Transverse colon (tissue), 4 donors: ENCODE data around the gene UNC13A. TPM values are rescaled to one million over a fixed set of nuclear protein-coding genes. Genes with fewer than 3 reads are reported as not detected.

Experiments used
- DNase-seq: peaks from one replicate; pipeline ENCODE4 v3.0.0-alpha.2; 2019
- H3K27ac ChIP-seq, 4 donors: fragments of 200-600 bp; sonication (generic); 2 replicates each; pipeline ENCODE4 v1.5.1; 2016 to 2018; ENCODE audit warnings: inconsistent platforms in 4 of 4
- H3K27me3 ChIP-seq: fragments of 200-600 bp; sonication (generic); 2 replicates; pipeline ENCODE4 v1.5.1; 2017; ENCODE audit warnings: inconsistent platforms
- H3K36me3 ChIP-seq, 4 donors: fragments of 200-600 bp; sonication (generic); 2 replicates each; pipeline ENCODE4 v1.5.1; 2017 to 2019; ENCODE audit warnings: inconsistent platforms in 4 of 4
- H3K4me1 ChIP-seq, 4 donors: fragments of 200-600 bp; sonication (generic); 2 replicates each; pipeline ENCODE4 v1.5.1; 2017 to 2020; ENCODE audit warnings: inconsistent platforms in 4 of 4
- H3K4me3 ChIP-seq, 4 donors: fragments of 200-600 bp; sonication (generic); 1 replicate in 1 of 4; 2 replicates in 3 of 4; pipeline versions ENCODE4 v1.5.1 to v1.6.1; 2017 to 2019; ENCODE audit warnings: inconsistent platforms in 4 of 4
- H3K9me3 ChIP-seq, 2 donors: fragments of 200-600 bp; sonication (generic); 2 replicates each; pipeline ENCODE4 v1.5.1; 2017 to 2019; ENCODE audit warnings: inconsistent platforms in 2 of 2
- EP300 ChIP-seq: sonication (generic); formaldehyde crosslinking; IDR thresholded peaks from one replicate; pipeline ENCODE4 v1.6.1; 2017; ENCODE audit warnings: antibody characterized with exemption, low read depth
- POLR2A ChIP-seq: fragments of 450-650 bp; IDR thresholded peaks from one replicate; pipeline ENCODE4 v1.6.1; 2016; ENCODE audit warnings: antibody characterized with exemption, mild to moderate bottlenecking, moderate library complexity
- POLR2AphosphoS5 ChIP-seq, 3 donors: sonication (generic); formaldehyde crosslinking; IDR thresholded peaks; one replicate each; pipeline ENCODE4 v1.6.1; 2016; ENCODE audit warnings: antibody characterized with exemption in 3 of 3
- WGBS, 2 donors: methylation state at CpG; one replicate each; pipeline ENCODE4 v1.1.5; 2018; ENCODE audit warnings: low coverage in 1 of 2; 5-methylcytosine and 5-hydroxymethylcytosine counted together
- in situ Hi-C, 4 donors: fragments of 200-750 bp; cut with MboI; loops; one replicate each; pipeline versions ENCODE4 v1.15.0 to v1.15.1; 2017; ENCODE audit warnings: low sequenced_read_pairs in 3 of 4, low pct_ligation_motif_present in 1 of 4, low pct_unique_long_range_greater_than_20kb in 1 of 4
- intact Hi-C: fragments of 100-400 bp; cut with DNase I; formaldehyde crosslinking; loops from one replicate; pipeline ENCODE4 v1.15.1; 2023; ENCODE audit warnings: low total_unique reads
- total RNA-seq, 4 donors: library from RNA; depleted of rRNA; stranded (reverse); fragments of >200 nt; gene quantifications; one replicate each; pipeline ENCODE4 v1.1.0, GENCODE V29; 2016
- TF ChIP-seq, protein P1 (sequence below), 5 experiments: fragments of 200-600 bp in 3 of 5; fragments of 450-650 bp in 2 of 5; sonication (generic) in 3 of 5; IDR thresholded peaks; 1 replicate in 2 of 5; 2 replicates in 3 of 5; pipeline ENCODE4 v1.5.1; 2016 to 2017; ENCODE audit warnings: antibody characterized with exemption in 5 of 5, inconsistent platforms in 3 of 5, mild to moderate bottlenecking in 2 of 5, moderate library complexity in 1 of 5

The UNC13A gene
- total RNA-seq, 4 donors from 2014 or later: under 0.01 to 1.9 (median 0.30) TPM

DNA sequence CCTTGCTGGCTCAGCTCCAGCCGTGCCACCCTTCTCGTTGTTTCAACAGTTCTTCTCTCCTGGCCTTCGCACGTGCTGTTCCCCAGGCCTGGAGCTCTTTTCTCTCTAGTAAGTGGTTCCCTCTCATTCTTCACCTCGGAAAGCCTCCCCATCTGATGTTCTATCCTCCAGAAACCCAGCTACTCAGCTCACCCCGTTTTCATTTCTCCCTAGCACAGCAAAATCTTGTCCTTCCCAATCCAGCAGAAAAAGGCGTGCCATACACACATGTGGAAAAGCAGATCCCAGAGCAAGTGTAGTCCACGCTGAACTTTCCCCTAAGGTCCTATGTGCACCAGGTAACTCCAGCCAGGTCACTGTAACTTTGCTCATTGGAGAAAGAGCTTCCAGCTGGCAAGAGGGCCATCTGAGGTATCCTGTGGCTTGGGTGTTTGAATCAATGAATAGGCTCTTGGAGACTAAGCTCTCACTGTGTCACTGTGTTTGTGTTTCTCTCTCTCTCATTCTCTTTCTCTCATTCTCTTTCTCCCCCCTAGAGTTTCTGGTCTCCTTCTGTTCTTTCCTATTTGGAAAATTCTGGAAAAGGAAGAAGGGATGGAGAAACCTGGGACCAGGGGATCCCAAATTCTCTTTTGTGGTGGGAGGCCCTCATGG, 83.7 kb downstream of the UNC13A start:
- DNase-seq: no peak
- Histone ChIP-seq H3K4me3 (no peak overlapping the region), H3K27me3 (peaks cover 60% of the 10 kb centered on the region), H3K4me1 (peaks cover 4 to 11% (median 9%) of the 10 kb centered on the region in 4 donors), H3K9me3 (no peaks in the 10 kb centered on the region), H3K27ac (no peak overlapping the region), H3K36me3 (no peaks in the 10 kb centered on the region)
- in situ Hi-C loops: no loop called here
- intact Hi-C loops: no loop called here
- TF ChIP-seq POLR2A (no peak), EP300 (no peak), POLR2AphosphoS5 (IDR thresholded peaks at IDR 0.05) (no peak)
- TF ChIP-seq, protein P1, sequence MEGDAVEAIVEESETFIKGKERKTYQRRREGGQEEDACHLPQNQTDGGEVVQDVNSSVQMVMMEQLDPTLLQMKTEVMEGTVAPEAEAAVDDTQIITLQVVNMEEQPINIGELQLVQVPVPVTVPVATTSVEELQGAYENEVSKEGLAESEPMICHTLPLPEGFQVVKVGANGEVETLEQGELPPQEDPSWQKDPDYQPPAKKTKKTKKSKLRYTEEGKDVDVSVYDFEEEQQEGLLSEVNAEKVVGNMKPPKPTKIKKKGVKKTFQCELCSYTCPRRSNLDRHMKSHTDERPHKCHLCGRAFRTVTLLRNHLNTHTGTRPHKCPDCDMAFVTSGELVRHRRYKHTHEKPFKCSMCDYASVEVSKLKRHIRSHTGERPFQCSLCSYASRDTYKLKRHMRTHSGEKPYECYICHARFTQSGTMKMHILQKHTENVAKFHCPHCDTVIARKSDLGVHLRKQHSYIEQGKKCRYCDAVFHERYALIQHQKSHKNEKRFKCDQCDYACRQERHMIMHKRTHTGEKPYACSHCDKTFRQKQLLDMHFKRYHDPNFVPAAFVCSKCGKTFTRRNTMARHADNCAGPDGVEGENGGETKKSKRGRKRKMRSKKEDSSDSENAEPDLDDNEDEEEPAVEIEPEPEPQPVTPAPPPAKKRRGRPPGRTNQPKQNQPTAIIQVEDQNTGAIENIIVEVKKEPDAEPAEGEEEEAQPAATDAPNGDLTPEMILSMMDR (IDR thresholded peaks at IDR 0.05): no peak
- 58 to 75% methylated on average over 7 to 8 of the region's 8 CpGs for WGBS, 2 donors

DNA sequence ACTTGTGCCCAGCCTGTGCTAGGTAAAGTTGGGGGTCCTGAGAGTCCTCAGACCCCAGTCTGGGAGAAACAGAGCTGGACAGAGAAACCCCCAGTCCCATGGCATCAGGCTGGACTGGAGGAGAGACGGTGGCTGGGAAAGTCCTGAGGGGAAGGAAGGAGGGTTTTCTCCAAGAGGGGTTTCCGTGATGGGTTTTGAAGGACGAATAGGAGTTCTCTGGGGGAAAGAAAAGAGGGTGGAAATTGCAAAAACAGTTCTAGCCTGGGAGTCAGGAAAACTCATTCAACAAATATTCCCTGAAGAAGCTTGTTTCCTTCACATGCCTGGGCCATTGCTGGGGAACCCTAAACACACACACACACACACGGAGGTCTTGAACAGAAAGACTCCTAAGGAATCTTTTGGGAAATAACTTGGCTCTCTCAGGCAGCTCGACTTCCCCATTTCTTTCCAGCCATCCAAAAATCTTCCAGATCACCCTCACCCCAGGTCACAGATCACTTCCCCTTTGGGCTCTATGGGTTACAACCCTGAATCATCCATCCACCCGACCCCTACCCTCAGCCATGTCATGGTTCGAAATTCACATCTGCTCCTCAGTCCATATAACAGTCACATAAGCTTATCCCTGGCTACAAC, 85.2 kb downstream of the UNC13A start:
- Histone ChIP-seq H3K36me3 (no peaks in the 10 kb centered on the region), H3K4me1 (peaks cover 4 to 11% (median 9%) of the 10 kb centered on the region in 4 donors), H3K4me3 (no peak overlapping the region), H3K27me3 (peaks cover 62% of the 10 kb centered on the region), H3K9me3 (no peaks in the 10 kb centered on the region), H3K27ac (no peak overlapping the region)
- WGBS, 2 donors: 66 to 78% methylated on average over 5 to 7 of the region's 7 CpGs
- no peak for DNase-seq
- intact Hi-C loops: no loop called here
- in situ Hi-C loops: no loop called here
- TF ChIP-seq POLR2A (no peak), EP300 (no peak), POLR2AphosphoS5 (IDR thresholded peaks at IDR 0.05) (no peak)
- TF ChIP-seq, protein P1 (IDR thresholded peaks at IDR 0.05): no peak

DNA sequence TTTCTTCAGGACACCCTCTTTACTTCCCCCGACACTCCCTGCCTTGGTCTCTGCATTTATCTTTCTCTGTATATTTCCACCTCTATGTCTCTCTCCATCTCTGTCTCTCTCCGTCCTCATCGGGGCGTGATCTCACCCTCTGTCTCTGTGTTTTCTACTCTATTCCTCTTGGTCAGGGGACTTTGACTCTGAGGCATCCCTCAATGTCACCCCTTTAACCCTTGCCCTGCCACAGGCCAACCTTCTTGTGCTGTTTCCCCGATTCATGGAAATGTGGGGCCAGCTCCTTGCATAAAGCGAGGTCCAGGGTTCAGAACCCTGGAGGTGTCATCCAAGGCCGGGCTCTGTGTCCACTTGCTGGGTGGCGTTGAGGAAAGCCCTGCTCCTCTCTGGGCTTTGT, 85.9 kb downstream of the UNC13A start:
- in situ Hi-C loops: no loop called here
- Histone ChIP-seq H3K4me3 (no peak overlapping the region), H3K36me3 (no peaks in the 10 kb centered on the region), H3K9me3 (no peaks in the 10 kb centered on the region), H3K27ac (no peak overlapping the region), H3K4me1 (peaks cover 4 to 11% (median 9%) of the 10 kb centered on the region in 4 donors), H3K27me3 (peaks cover 62% of the 10 kb centered on the region)
- intact Hi-C loops: no loop called here
- TF ChIP-seq POLR2A (no peak), EP300 (no peak), POLR2AphosphoS5 (IDR thresholded peaks at IDR 0.05) (no peak)
- TF ChIP-seq, protein P1 (IDR thresholded peaks at IDR 0.05): no peak
- WGBS, 2 donors: 42 to 55% methylated on average over 3 to 8 of the region's 8 CpGs
- DNase-seq: no peak

DNA sequence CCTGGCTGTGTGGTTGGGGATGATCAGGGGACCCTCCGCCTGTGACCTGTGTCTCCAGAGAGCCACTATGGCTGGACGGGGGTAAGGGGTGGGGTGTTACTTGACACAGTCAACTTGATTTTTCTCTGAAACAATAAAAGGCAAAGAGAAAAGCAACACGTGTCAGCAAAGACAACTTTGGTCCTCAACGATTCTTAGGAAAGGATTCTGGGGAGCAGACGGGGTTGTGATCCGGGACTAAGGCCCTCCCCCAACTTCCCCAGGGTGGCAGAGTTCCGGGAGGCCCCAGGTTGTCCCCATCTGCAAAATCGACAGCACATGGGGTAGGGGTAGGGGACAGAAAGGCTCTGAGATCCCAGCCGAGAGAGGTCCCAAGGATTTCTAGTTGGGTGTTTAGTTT, 86.5 kb downstream of the UNC13A start:
- H3K27me3 ChIP-seq: peaks cover 62% of the 10 kb centered on the region
- no peak overlapping the region for H3K27ac ChIP-seq
- TF ChIP-seq POLR2AphosphoS5 (IDR thresholded peaks at IDR 0.05) (no peak), POLR2A (no peak), EP300 (no peak)
- TF ChIP-seq, protein P1 (IDR thresholded peaks at IDR 0.05): no peak
- peaks cover 4 to 11% (median 9%) of the 10 kb centered on the region in 4 donors for H3K4me1 ChIP-seq
- H3K9me3 ChIP-seq: no peaks in the 10 kb centered on the region
- DNase-seq: no peak
- H3K4me3 ChIP-seq: no peak overlapping the region
- intact Hi-C loops (no loop called here), in situ Hi-C loops (no loop called here)
- 18% methylated on average over 9 of the region's 9 CpGs; no CpG with 5 or more reads in 1 of the 2 donors for WGBS, 2 donors
- no peaks in the 10 kb centered on the region for H3K36me3 ChIP-seq
